WTC11 (cell line): ENCODE measurements around the gene SPATA31D3. TPM values are rescaled to one million over a fixed set of nuclear protein-coding genes. Genes with fewer than 3 reads are reported as not detected.
"Not testable (repeated sequence)": the region's sequence is repeated elsewhere in the genome, so short reads cannot be mapped to it uniquely, and the experiment has no call there.

Experiments used
- ATAC-seq: fragments of 200-7000 bp; cut with Tn5 transposase; 2 replicates; pipeline ENCODE4 v1.10.0; 2021; ENCODE audit warnings: mild to moderate bottlenecking, moderate library complexity
- CTCF ChIA-PET: fragments of 300-600 bp; sonication (Branson Sonifier 250); formaldehyde crosslinking; loops from one replicate; lab custom pipeline; 2021; ENCODE audit warnings: antibody characterized with exemption; lab: Charles Lee
- POLR2A ChIA-PET: fragments of 350-600 bp; sonication (Branson Sonifier 250); formaldehyde crosslinking; loops from one replicate; lab custom pipeline; 2021; ENCODE audit warnings: antibody characterized with exemption; lab: Charles Lee
- DNase-seq: peaks from one replicate; pipeline ENCODE4 v3.0.0; 2021; ENCODE audit warnings: low spot score
- H3K27ac Mint-ChIP-seq: 2 replicates; pipeline ENCODE4 v1.8.0; 2021; ENCODE audit warnings: mixed read lengths
- H3K27me3 Mint-ChIP-seq: 2 replicates; pipeline ENCODE4 v1.8.0; 2021; ENCODE audit warnings: low read depth, mild to moderate bottlenecking, moderate library complexity, mixed read lengths
- H3K36me3 Mint-ChIP-seq: 2 replicates; pipeline ENCODE4 v1.8.0; 2021; ENCODE audit warnings: mixed read lengths
- H3K4me1 Mint-ChIP-seq: 2 replicates; pipeline ENCODE4 v1.8.0; 2022; ENCODE audit warnings: mixed read lengths
- H3K4me3 Mint-ChIP-seq: 2 replicates; pipeline ENCODE4 v1.8.0; 2021; ENCODE audit warnings: mild to moderate bottlenecking, moderate library complexity, mixed read lengths
- H3K9me3 Mint-ChIP-seq: 2 replicates; pipeline ENCODE4 v1.8.0; 2021; ENCODE audit warnings: mixed read lengths
- ATF1 ChIP-seq: sonication (generic); formaldehyde crosslinking; IDR thresholded peaks from 2 replicates; pipeline ENCODE4 v1.8.1; 2023; ENCODE audit warnings: mild to moderate bottlenecking, moderate library complexity, missing genetic modification reagents
- HMGA2 ChIP-seq: fragments of 250-450 bp; sonication (Bioruptor Pico); IDR thresholded peaks from 2 replicates; pipeline ENCODE4 v1.4.0; 2021; ENCODE audit warnings: mild to moderate bottlenecking, moderate library complexity
- JUN ChIP-seq: sonication (generic); formaldehyde crosslinking; IDR thresholded peaks from 2 replicates; pipeline ENCODE4 v1.8.0; 2023; ENCODE audit warnings: mild to moderate bottlenecking, missing genetic modification reagents
- MYBL2 ChIP-seq: sonication (generic); formaldehyde crosslinking; IDR thresholded peaks from 2 replicates; pipeline ENCODE4 v1.8.1; 2023; ENCODE audit warnings: mild to moderate bottlenecking, moderate library complexity, missing genetic modification reagents
- NR3C1 ChIP-seq: sonication (generic); formaldehyde crosslinking; conservative IDR thresholded peaks from 2 replicates; pipeline ENCODE4 v1.8.1; 2023; ENCODE audit warnings: low read depth, mild to moderate bottlenecking, missing genetic modification reagents
- OVOL2 ChIP-seq: fragments of 250-450 bp; sonication (Bioruptor Pico); IDR thresholded peaks from 2 replicates; pipeline ENCODE4 v1.9.0; 2021; ENCODE audit warnings: mild to moderate bottlenecking, borderline replicate concordance
- RELA ChIP-seq: sonication (generic); formaldehyde crosslinking; IDR thresholded peaks from 2 replicates; pipeline ENCODE4 v1.8.1; 2022; ENCODE audit warnings: missing genetic modification reagents, mild to moderate bottlenecking, borderline replicate concordance
- TCF7 ChIP-seq: sonication (generic); formaldehyde crosslinking; IDR thresholded peaks from 2 replicates; pipeline ENCODE4 v1.8.0; 2022; ENCODE audit warnings: mild to moderate bottlenecking, low read depth, missing genetic modification reagents, moderate library complexity
- TEAD4 ChIP-seq: sonication (generic); formaldehyde crosslinking; IDR thresholded peaks from 2 replicates; pipeline ENCODE4 v1.8.0; 2022; ENCODE audit warnings: mild to moderate bottlenecking, missing genetic modification reagents
- ZNF219 ChIP-seq: sonication (generic); formaldehyde crosslinking; IDR thresholded peaks from 2 replicates; pipeline ENCODE4 v1.8.0; 2023; ENCODE audit warnings: missing genetic modification reagents, mild to moderate bottlenecking, borderline replicate concordance
- ZNF232 ChIP-seq: sonication (generic); formaldehyde crosslinking; IDR thresholded peaks from 2 replicates; pipeline ENCODE4 v1.8.0; 2022; ENCODE audit warnings: mild to moderate bottlenecking, missing genetic modification reagents
- ZNF317 ChIP-seq: sonication (generic); formaldehyde crosslinking; IDR thresholded peaks from 2 replicates; pipeline ENCODE4 v1.8.1; 2023; ENCODE audit warnings: low read depth, mild to moderate bottlenecking, moderate library complexity, missing genetic modification reagents, borderline replicate concordance
- total RNA-seq: library from RNA; stranded (reverse); gene quantifications from 3 replicates; pipeline ENCODE4 v1.2.3, GENCODE V29; 2021
- TF ChIP-seq, protein P1 (sequence below): sonication (generic); formaldehyde crosslinking; IDR thresholded peaks from 2 replicates; pipeline ENCODE4 v1.8.0; 2023; ENCODE audit warnings: mild to moderate bottlenecking, missing genetic modification reagents
- TF ChIP-seq, protein P2 (sequence below): sonication (generic); formaldehyde crosslinking; IDR thresholded peaks from 2 replicates; pipeline ENCODE4 v1.8.1; 2022; ENCODE audit warnings: missing genetic modification reagents, borderline replicate concordance
- TF ChIP-seq, protein P3 (sequence below): fragments of 250-450 bp; sonication (Bioruptor Pico); IDR thresholded peaks from 2 replicates; pipeline ENCODE4 v1.9.0; 2021; ENCODE audit warnings: mild to moderate bottlenecking, borderline replicate concordance
- TF ChIP-seq, protein P4 (sequence below): sonication (generic); formaldehyde crosslinking; IDR thresholded peaks from 2 replicates; pipeline ENCODE4 v1.8.1; 2023; ENCODE audit warnings: mild to moderate bottlenecking, moderate library complexity, missing genetic modification reagents
- TF ChIP-seq, protein P5 (sequence below): sonication (generic); formaldehyde crosslinking; IDR thresholded peaks from 2 replicates; pipeline ENCODE4 v1.8.1; 2023; ENCODE audit warnings: mild to moderate bottlenecking, missing genetic modification reagents
- TF ChIP-seq, protein P6 (sequence below): fragments of 250-450 bp; sonication (Bioruptor Pico); IDR thresholded peaks from 2 replicates; pipeline ENCODE4 v1.9.0; 2021; ENCODE audit warnings: moderate library complexity, mild to moderate bottlenecking, inconsistent platforms, borderline replicate concordance
- TF ChIP-seq, protein P7 (sequence below): fragments of 200-600 bp; IDR thresholded peaks from 2 replicates; pipeline ENCODE4 v1.8.0; 2022; ENCODE audit warnings: antibody characterized with exemption

SPATA31D3 gene
- total RNA-seq, 1 experiment from 2014 or later, result not detected

DNA sequence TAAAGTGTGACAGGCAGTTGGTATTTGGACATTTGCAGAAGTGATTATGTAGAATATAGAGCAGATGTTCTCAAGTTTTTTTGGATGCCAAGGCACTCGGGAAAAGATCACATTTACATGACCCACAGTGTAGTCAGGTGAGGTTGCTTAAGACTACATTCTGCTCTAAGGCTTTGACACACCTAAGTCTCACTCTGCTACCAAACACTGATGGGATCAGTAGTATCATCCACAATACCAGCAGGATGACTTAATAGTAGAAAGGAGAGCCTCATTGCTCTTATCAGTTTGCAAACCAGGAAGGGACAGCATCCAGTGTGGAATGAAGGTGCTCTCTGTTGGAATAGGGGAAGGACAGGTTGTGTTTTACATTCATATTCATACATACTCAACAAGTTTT lies 42.8 kb downstream of the SPATA31D3 start (continued):
- TF ChIP-seq, protein P1, sequence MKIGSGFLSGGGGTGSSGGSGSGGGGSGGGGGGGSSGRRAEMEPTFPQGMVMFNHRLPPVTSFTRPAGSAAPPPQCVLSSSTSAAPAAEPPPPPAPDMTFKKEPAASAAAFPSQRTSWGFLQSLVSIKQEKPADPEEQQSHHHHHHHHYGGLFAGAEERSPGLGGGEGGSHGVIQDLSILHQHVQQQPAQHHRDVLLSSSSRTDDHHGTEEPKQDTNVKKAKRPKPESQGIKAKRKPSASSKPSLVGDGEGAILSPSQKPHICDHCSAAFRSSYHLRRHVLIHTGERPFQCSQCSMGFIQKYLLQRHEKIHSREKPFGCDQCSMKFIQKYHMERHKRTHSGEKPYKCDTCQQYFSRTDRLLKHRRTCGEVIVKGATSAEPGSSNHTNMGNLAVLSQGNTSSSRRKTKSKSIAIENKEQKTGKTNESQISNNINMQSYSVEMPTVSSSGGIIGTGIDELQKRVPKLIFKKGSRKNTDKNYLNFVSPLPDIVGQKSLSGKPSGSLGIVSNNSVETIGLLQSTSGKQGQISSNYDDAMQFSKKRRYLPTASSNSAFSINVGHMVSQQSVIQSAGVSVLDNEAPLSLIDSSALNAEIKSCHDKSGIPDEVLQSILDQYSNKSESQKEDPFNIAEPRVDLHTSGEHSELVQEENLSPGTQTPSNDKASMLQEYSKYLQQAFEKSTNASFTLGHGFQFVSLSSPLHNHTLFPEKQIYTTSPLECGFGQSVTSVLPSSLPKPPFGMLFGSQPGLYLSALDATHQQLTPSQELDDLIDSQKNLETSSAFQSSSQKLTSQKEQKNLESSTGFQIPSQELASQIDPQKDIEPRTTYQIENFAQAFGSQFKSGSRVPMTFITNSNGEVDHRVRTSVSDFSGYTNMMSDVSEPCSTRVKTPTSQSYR (CRISPR knock-in tag), result no peak
- TF ChIP-seq TCF7, result no peak
- no peak for TF ChIP-seq ZNF317 (CRISPR knock-in tag)
- TF ChIP-seq JUN, result no peak
- no peak for TF ChIP-seq OVOL2 (CRISPR knock-in tag)
- no peak for TF ChIP-seq HMGA2 (CRISPR knock-in tag)
- TF ChIP-seq ATF1 (CRISPR knock-in tag), result no peak
- TF ChIP-seq, protein P2, sequence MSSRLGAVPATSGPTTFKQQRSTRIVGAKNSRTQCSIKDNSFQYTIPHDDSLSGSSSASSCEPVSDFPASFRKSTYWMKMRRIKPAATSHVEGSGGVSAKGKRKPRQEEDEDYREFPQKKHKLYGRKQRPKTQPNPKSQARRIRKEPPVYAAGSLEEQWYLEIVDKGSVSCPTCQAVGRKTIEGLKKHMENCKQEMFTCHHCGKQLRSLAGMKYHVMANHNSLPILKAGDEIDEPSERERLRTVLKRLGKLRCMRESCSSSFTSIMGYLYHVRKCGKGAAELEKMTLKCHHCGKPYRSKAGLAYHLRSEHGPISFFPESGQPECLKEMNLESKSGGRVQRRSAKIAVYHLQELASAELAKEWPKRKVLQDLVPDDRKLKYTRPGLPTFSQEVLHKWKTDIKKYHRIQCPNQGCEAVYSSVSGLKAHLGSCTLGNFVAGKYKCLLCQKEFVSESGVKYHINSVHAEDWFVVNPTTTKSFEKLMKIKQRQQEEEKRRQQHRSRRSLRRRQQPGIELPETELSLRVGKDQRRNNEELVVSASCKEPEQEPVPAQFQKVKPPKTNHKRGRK (CRISPR knock-in tag), result no peak
- TF ChIP-seq MYBL2 (CRISPR knock-in tag), result no peak
- TF ChIP-seq, protein P3, sequence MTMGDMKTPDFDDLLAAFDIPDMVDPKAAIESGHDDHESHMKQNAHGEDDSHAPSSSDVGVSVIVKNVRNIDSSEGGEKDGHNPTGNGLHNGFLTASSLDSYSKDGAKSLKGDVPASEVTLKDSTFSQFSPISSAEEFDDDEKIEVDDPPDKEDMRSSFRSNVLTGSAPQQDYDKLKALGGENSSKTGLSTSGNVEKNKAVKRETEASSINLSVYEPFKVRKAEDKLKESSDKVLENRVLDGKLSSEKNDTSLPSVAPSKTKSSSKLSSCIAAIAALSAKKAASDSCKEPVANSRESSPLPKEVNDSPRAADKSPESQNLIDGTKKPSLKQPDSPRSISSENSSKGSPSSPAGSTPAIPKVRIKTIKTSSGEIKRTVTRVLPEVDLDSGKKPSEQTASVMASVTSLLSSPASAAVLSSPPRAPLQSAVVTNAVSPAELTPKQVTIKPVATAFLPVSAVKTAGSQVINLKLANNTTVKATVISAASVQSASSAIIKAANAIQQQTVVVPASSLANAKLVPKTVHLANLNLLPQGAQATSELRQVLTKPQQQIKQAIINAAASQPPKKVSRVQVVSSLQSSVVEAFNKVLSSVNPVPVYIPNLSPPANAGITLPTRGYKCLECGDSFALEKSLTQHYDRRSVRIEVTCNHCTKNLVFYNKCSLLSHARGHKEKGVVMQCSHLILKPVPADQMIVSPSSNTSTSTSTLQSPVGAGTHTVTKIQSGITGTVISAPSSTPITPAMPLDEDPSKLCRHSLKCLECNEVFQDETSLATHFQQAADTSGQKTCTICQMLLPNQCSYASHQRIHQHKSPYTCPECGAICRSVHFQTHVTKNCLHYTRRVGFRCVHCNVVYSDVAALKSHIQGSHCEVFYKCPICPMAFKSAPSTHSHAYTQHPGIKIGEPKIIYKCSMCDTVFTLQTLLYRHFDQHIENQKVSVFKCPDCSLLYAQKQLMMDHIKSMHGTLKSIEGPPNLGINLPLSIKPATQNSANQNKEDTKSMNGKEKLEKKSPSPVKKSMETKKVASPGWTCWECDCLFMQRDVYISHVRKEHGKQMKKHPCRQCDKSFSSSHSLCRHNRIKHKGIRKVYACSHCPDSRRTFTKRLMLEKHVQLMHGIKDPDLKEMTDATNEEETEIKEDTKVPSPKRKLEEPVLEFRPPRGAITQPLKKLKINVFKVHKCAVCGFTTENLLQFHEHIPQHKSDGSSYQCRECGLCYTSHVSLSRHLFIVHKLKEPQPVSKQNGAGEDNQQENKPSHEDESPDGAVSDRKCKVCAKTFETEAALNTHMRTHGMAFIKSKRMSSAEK (CRISPR knock-in tag), result no peak
- TF ChIP-seq NR3C1, result no peak

DNA sequence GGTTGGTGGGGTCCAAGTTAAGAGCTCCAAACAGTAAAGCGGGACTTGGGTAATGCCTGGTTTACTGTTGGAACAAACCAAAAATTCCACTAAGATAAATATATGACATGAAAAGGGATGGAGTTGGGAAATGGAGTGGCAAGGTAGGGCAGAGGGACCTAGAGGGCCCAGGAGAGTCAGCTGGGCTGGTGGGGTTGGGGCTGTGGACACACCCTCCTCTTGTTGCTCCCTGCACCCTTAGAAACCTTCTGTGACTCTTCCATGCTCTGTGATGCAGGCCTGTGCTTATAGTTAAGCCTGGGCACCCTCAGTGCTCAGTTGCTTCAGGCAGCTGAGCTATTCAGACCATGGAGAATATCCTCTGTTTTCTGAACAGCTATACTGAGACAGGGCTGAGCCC lies 45.2 kb downstream of the SPATA31D3 start, which contains the start of gene SPATA31D1:
SPATA31D1 (plus strand) TSS at position 301 of the 400 bp plus-strand sequence; CDS start at position 348, 47 bp downstream.
- DNase-seq, CTCF ChIA-PET, H3K27me3 Mint-ChIP-seq, H3K27ac Mint-ChIP-seq, ATAC-seq, H3K4me1 Mint-ChIP-seq, POLR2A ChIA-PET, H3K36me3 Mint-ChIP-seq, H3K4me3 Mint-ChIP-seq: not testable (repeated sequence)
- H3K9me3 Mint-ChIP-seq, result peaks cover 23% of the 10 kb centered on the region

DNA sequence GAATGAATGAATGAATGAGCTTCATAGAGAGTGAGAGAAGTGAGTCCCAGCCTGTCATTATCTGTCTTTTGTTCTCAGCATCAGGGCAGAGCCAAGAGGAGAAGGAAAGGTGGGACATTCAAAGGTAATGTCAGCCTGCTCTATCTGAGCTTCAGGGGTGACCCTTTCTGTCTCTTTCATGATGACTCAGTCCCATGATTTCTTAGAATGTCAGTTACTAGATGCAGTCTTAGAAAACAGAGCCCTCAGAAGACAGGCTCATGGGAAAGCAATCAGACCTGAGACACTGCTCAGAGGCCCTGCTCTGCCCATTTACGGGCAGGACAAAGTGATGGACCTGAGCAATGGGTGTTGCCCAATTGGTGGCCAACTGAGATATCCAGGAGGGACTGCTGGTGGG lies 46.4 kb downstream of the SPATA31D3 start:
- Mint-ChIP-seq H3K27ac (no peak overlapping the region), H3K4me1 (0 out of 2 replicates have a peak, but pooled peaks cover 4% of the 10 kb centered on the region), H3K36me3 (no peaks in the 10 kb centered on the region), H3K27me3 (no peaks in the 10 kb centered on the region; the same call in 1 of the 2 replicates), H3K4me3 (no peak overlapping the region), H3K9me3 (peaks cover 23% of the 10 kb centered on the region)
- ChIA-PET CTCF (no interaction called here), POLR2A (interaction anchor here (0.6 kb wide), 1 partner anchor 119 kb away, joined by 3 read pairs; no protein-coding TSS in a partner anchor)
- ATAC-seq, result no peak
- DNase-seq, result no peak
- TF ChIP-seq, protein P4, sequence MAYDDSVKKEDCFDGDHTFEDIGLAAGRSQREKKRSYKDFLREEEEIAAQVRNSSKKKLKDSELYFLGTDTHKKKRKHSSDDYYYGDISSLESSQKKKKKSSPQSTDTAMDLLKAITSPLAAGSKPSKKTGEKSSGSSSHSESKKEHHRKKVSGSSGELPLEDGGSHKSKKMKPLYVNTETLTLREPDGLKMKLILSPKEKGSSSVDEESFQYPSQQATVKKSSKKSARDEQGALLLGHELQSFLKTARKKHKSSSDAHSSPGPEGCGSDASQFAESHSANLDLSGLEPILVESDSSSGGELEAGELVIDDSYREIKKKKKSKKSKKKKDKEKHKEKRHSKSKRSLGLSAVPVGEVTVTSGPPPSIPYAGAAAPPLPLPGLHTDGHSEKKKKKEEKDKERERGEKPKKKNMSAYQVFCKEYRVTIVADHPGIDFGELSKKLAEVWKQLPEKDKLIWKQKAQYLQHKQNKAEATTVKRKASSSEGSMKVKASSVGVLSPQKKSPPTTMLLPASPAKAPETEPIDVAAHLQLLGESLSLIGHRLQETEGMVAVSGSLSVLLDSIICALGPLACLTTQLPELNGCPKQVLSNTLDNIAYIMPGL (CRISPR knock-in tag), result no peak
- TF ChIP-seq TEAD4 (CRISPR knock-in tag), result no peak
- TF ChIP-seq, protein P5, sequence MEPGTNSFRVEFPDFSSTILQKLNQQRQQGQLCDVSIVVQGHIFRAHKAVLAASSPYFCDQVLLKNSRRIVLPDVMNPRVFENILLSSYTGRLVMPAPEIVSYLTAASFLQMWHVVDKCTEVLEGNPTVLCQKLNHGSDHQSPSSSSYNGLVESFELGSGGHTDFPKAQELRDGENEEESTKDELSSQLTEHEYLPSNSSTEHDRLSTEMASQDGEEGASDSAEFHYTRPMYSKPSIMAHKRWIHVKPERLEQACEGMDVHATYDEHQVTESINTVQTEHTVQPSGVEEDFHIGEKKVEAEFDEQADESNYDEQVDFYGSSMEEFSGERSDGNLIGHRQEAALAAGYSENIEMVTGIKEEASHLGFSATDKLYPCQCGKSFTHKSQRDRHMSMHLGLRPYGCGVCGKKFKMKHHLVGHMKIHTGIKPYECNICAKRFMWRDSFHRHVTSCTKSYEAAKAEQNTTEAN (CRISPR knock-in tag), result no peak
- TF ChIP-seq ZNF219 (CRISPR knock-in tag), result no peak
- TF ChIP-seq, protein P6, sequence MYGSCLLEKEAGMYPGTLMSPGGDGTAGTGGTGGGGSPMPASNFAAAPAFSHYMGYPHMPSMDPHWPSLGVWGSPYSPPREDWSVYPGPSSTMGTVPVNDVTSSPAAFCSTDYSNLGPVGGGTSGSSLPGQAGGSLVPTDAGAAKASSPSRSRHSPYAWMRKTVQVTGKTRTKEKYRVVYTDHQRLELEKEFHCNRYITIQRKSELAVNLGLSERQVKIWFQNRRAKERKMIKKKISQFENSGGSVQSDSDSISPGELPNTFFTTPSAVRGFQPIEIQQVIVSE, result no peak
- TF ChIP-seq RELA (CRISPR knock-in tag), result no peak
- TF ChIP-seq, protein P7, sequence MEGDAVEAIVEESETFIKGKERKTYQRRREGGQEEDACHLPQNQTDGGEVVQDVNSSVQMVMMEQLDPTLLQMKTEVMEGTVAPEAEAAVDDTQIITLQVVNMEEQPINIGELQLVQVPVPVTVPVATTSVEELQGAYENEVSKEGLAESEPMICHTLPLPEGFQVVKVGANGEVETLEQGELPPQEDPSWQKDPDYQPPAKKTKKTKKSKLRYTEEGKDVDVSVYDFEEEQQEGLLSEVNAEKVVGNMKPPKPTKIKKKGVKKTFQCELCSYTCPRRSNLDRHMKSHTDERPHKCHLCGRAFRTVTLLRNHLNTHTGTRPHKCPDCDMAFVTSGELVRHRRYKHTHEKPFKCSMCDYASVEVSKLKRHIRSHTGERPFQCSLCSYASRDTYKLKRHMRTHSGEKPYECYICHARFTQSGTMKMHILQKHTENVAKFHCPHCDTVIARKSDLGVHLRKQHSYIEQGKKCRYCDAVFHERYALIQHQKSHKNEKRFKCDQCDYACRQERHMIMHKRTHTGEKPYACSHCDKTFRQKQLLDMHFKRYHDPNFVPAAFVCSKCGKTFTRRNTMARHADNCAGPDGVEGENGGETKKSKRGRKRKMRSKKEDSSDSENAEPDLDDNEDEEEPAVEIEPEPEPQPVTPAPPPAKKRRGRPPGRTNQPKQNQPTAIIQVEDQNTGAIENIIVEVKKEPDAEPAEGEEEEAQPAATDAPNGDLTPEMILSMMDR, result no peak
- no peak for TF ChIP-seq NR3C1
- TF ChIP-seq ZNF232 (CRISPR knock-in tag), result no peak
